ENCODE measurements around the gene PTGR3.
"Not testable (repeated sequence)": the region's sequence is repeated elsewhere in the genome, so short reads cannot be mapped to it uniquely, and the experiment has no call there.

PTGR3 gene

GRCh38 chr18:75199327-75199726 is 9.6 kb downstream of the PTGR3 start:
- H3K27ac ChIP-seq (ENCODE audit: low read length), result no peak overlapping the region

GRCh38 chr18:75198036-75198435 is 10.9 kb downstream of the PTGR3 start:
- Histone ChIP-seq H3K4me1 (ENCODE audit: control insufficient read depth in 1 of 2, insufficient read depth in 2 of 2, low read length in 2 of 2) (peaks cover 0 to 16% of the 10 kb centered on the region in 2 donors), H3K27me3 (ENCODE audit: low read depth, low read length) (no peaks in the 10 kb centered on the region), H3K4me3 (ENCODE audit: low read depth in 1 of 2, low read length in 2 of 2) (no peak overlapping the region), H3K27ac (ENCODE audit: low read length) (no peak overlapping the region), H3K9me3 (ENCODE audit: control insufficient read depth in 1 of 2, low read length in 2 of 2) (no peaks in the 10 kb centered on the region), H3K36me3 (ENCODE audit: control insufficient read depth in 1 of 2, insufficient read depth in 2 of 2, low read length in 2 of 2) (peaks cover 7 to 12% of the 10 kb centered on the region in 2 donors)

More at GRCh38 chr18:75199327-75199726, 9.6 kb downstream of the PTGR3 start:
- H3K4me3 ChIP-seq (ENCODE audit: low read depth in 1 of 2, low read length in 2 of 2), result no peak overlapping the region
- peaks cover 7 to 12% of the 10 kb centered on the region in 2 donors for H3K36me3 ChIP-seq (ENCODE audit: control insufficient read depth in 1 of 2, insufficient read depth in 2 of 2, low read length in 2 of 2)
- H3K27me3 ChIP-seq (ENCODE audit: low read depth, low read length), result no peaks in the 10 kb centered on the region
- H3K4me1 ChIP-seq (ENCODE audit: control insufficient read depth in 1 of 2, insufficient read depth in 2 of 2, low read length in 2 of 2), result peaks cover 0 to 24% of the 10 kb centered on the region in 2 donors
- H3K9me3 ChIP-seq (ENCODE audit: control insufficient read depth in 1 of 2, low read length in 2 of 2), result no peaks in the 10 kb centered on the region

GRCh38 chr18:75192899-75193298 is 16.0 kb downstream of the PTGR3 start:
- Histone ChIP-seq H3K4me3 (ENCODE audit: low read depth in 1 of 2, low read length in 2 of 2) (no peak overlapping the region), H3K27ac (ENCODE audit: low read length) (no peak overlapping the region), H3K27me3 (ENCODE audit: low read depth, low read length) (no peaks in the 10 kb centered on the region), H3K4me1 (ENCODE audit: control insufficient read depth in 1 of 2, insufficient read depth in 2 of 2, low read length in 2 of 2) (peaks cover 0 to 2% of the 10 kb centered on the region in 2 donors), H3K9me3 (ENCODE audit: control insufficient read depth in 1 of 2, low read length in 2 of 2) (no peaks in the 10 kb centered on the region), H3K36me3 (ENCODE audit: control insufficient read depth in 1 of 2, insufficient read depth in 2 of 2, low read length in 2 of 2) (peaks cover 0 to 4% of the 10 kb centered on the region in 2 donors)

- no peaks in the 10 kb centered on the region for H3K27me3 ChIP-seq (ENCODE audit: low read depth, low read length)
- no peak overlapping the region for H3K27ac ChIP-seq (ENCODE audit: low read length)
- H3K4me1 ChIP-seq (ENCODE audit: control insufficient read depth in 1 of 2, insufficient read depth in 2 of 2, low read length in 2 of 2), result no peaks in the 10 kb centered on the region
- no peak overlapping the region for H3K4me3 ChIP-seq (ENCODE audit: low read depth in 1 of 2, low read length in 2 of 2)
- H3K9me3 ChIP-seq (ENCODE audit: control insufficient read depth in 1 of 2, low read length in 2 of 2), result no peaks in the 10 kb centered on the region
- H3K36me3 ChIP-seq (ENCODE audit: control insufficient read depth in 1 of 2, insufficient read depth in 2 of 2, low read length in 2 of 2), result peaks cover 0 to 4% of the 10 kb centered on the region in 2 donors
Observed at GRCh38 chr18:75189696-75190095, 19.2 kb downstream of the PTGR3 start.

GRCh38 chr18:75187702-75188101 is 21.2 kb downstream of the PTGR3 start:
- not testable (repeated sequence) for H3K36me3 ChIP-seq (ENCODE audit: control insufficient read depth in 1 of 2, insufficient read depth in 2 of 2, low read length in 2 of 2); H3K4me1 ChIP-seq (ENCODE audit: control insufficient read depth in 1 of 2, insufficient read depth in 2 of 2, low read length in 2 of 2); H3K27me3 ChIP-seq (ENCODE audit: low read depth, low read length); H3K9me3 ChIP-seq (ENCODE audit: control insufficient read depth in 1 of 2, low read length in 2 of 2); H3K27ac ChIP-seq (ENCODE audit: low read length); H3K4me3 ChIP-seq (ENCODE audit: low read depth in 1 of 2, low read length in 2 of 2)

- Histone ChIP-seq H3K4me3 (ENCODE audit: low read depth in 1 of 2, low read length in 2 of 2) (no peak overlapping the region), H3K27ac (ENCODE audit: low read length) (no peak overlapping the region)
Observed at GRCh38 chr18:75185460-75185859, 23.5 kb downstream of the PTGR3 start.

GRCh38 chr18:75183973-75184493 is 24.9 kb downstream of the PTGR3 start:
- Histone ChIP-seq H3K36me3 (ENCODE audit: control insufficient read depth in 1 of 2, insufficient read depth in 2 of 2, low read length in 2 of 2) (no peaks in the 10 kb centered on the region), H3K9me3 (ENCODE audit: control insufficient read depth in 1 of 2, low read length in 2 of 2) (no peaks in the 10 kb centered on the region), H3K27me3 (ENCODE audit: low read depth, low read length) (no peaks in the 10 kb centered on the region)

More at GRCh38 chr18:75185460-75185859, 23.5 kb downstream of the PTGR3 start:
- Histone ChIP-seq H3K27me3 (ENCODE audit: low read depth, low read length) (no peaks in the 10 kb centered on the region), H3K4me1 (ENCODE audit: control insufficient read depth in 1 of 2, insufficient read depth in 2 of 2, low read length in 2 of 2) (no peaks in the 10 kb centered on the region), H3K36me3 (ENCODE audit: control insufficient read depth in 1 of 2, insufficient read depth in 2 of 2, low read length in 2 of 2) (peaks cover 0 to 3% of the 10 kb centered on the region in 2 donors), H3K9me3 (ENCODE audit: control insufficient read depth in 1 of 2, low read length in 2 of 2) (no peaks in the 10 kb centered on the region)

GRCh38 chr18:75183524-75183923 is 25.4 kb downstream of the PTGR3 start:
- no peak overlapping the region for H3K27ac ChIP-seq (ENCODE audit: low read length)
- H3K9me3 ChIP-seq (ENCODE audit: control insufficient read depth in 1 of 2, low read length in 2 of 2), result no peaks in the 10 kb centered on the region
- no peak overlapping the region for H3K4me3 ChIP-seq (ENCODE audit: low read depth in 1 of 2, low read length in 2 of 2)
- no peaks in the 10 kb centered on the region for H3K27me3 ChIP-seq (ENCODE audit: low read depth, low read length)
- no peaks in the 10 kb centered on the region for H3K36me3 ChIP-seq (ENCODE audit: control insufficient read depth in 1 of 2, insufficient read depth in 2 of 2, low read length in 2 of 2)
- H3K4me1 ChIP-seq (ENCODE audit: control insufficient read depth in 1 of 2, insufficient read depth in 2 of 2, low read length in 2 of 2), result no peaks in the 10 kb centered on the region

More at GRCh38 chr18:75183973-75184493, 24.9 kb downstream of the PTGR3 start:
- no peak overlapping the region for H3K27ac ChIP-seq (ENCODE audit: low read length)
- no peak overlapping the region for H3K4me3 ChIP-seq (ENCODE audit: low read depth in 1 of 2, low read length in 2 of 2)
- no peaks in the 10 kb centered on the region for H3K4me1 ChIP-seq (ENCODE audit: control insufficient read depth in 1 of 2, insufficient read depth in 2 of 2, low read length in 2 of 2)

- no peaks in the 10 kb centered on the region for H3K36me3 ChIP-seq (ENCODE audit: control insufficient read depth in 1 of 2, insufficient read depth in 2 of 2, low read length in 2 of 2)
- no peaks in the 10 kb centered on the region for H3K4me1 ChIP-seq (ENCODE audit: control insufficient read depth in 1 of 2, insufficient read depth in 2 of 2, low read length in 2 of 2)
- H3K9me3 ChIP-seq (ENCODE audit: control insufficient read depth in 1 of 2, low read length in 2 of 2), result no peaks in the 10 kb centered on the region
- no peak overlapping the region for H3K27ac ChIP-seq (ENCODE audit: low read length)
- no peaks in the 10 kb centered on the region for H3K27me3 ChIP-seq (ENCODE audit: low read depth, low read length)
- no peak overlapping the region for H3K4me3 ChIP-seq (ENCODE audit: low read depth in 1 of 2, low read length in 2 of 2)
Observed at GRCh38 chr18:75179819-75180600, 28.9 kb downstream of the PTGR3 start.

GRCh38 chr18:75178376-75178775 is 30.6 kb downstream of the PTGR3 start:
- no peaks in the 10 kb centered on the region for H3K27me3 ChIP-seq (ENCODE audit: low read depth, low read length)
- no peak overlapping the region for H3K27ac ChIP-seq (ENCODE audit: low read length)
- no peak overlapping the region for H3K4me3 ChIP-seq (ENCODE audit: low read depth in 1 of 2, low read length in 2 of 2)
- no peaks in the 10 kb centered on the region for H3K36me3 ChIP-seq (ENCODE audit: control insufficient read depth in 1 of 2, insufficient read depth in 2 of 2, low read length in 2 of 2)
- no peaks in the 10 kb centered on the region for H3K4me1 ChIP-seq (ENCODE audit: control insufficient read depth in 1 of 2, insufficient read depth in 2 of 2, low read length in 2 of 2)
- no peaks in the 10 kb centered on the region for H3K9me3 ChIP-seq (ENCODE audit: control insufficient read depth in 1 of 2, low read length in 2 of 2)

GRCh38 chr18:75176849-75177248 is 32.1 kb downstream of the PTGR3 start:
- no peaks in the 10 kb centered on the region for H3K27me3 ChIP-seq (ENCODE audit: low read depth, low read length)
- H3K4me3 ChIP-seq (ENCODE audit: low read depth in 1 of 2, low read length in 2 of 2), result no peak overlapping the region
- H3K27ac ChIP-seq (ENCODE audit: low read length), result no peak overlapping the region
- H3K4me1 ChIP-seq (ENCODE audit: control insufficient read depth in 1 of 2, insufficient read depth in 2 of 2, low read length in 2 of 2), result no peaks in the 10 kb centered on the region
- H3K36me3 ChIP-seq (ENCODE audit: control insufficient read depth in 1 of 2, insufficient read depth in 2 of 2, low read length in 2 of 2), result no peaks in the 10 kb centered on the region
- no peaks in the 10 kb centered on the region for H3K9me3 ChIP-seq (ENCODE audit: control insufficient read depth in 1 of 2, low read length in 2 of 2)
